Coronary artery (tissue), 2 donors: ENCODE data around the gene RARG.
A peak's percentile ranks its signal among the peaks of the same experiment; 100 is the strongest.

ENCODE experiments used
- DNase-seq: peaks from one replicate; pipeline ENCODE4 v3.0.0-alpha.2; 2017; ENCODE audit warnings: low spot score
- H3K27ac ChIP-seq, 2 donors: fragments of 200-600 bp; sonication (generic); one replicate each; pipeline ENCODE4 v1.5.1; 2016 to 2019
- H3K4me3 ChIP-seq: fragments of 200-600 bp; sonication (generic); 2 replicates; pipeline ENCODE4 v1.5.1; 2016; ENCODE audit warnings: mild to moderate bottlenecking, moderate library complexity
- CTCF ChIP-seq: fragments of 200-600 bp; sonication (generic); IDR thresholded peaks from one replicate; pipeline ENCODE4 v1.5.1; 2019; ENCODE audit warnings: antibody characterized with exemption

Gene RARG

DNA sequence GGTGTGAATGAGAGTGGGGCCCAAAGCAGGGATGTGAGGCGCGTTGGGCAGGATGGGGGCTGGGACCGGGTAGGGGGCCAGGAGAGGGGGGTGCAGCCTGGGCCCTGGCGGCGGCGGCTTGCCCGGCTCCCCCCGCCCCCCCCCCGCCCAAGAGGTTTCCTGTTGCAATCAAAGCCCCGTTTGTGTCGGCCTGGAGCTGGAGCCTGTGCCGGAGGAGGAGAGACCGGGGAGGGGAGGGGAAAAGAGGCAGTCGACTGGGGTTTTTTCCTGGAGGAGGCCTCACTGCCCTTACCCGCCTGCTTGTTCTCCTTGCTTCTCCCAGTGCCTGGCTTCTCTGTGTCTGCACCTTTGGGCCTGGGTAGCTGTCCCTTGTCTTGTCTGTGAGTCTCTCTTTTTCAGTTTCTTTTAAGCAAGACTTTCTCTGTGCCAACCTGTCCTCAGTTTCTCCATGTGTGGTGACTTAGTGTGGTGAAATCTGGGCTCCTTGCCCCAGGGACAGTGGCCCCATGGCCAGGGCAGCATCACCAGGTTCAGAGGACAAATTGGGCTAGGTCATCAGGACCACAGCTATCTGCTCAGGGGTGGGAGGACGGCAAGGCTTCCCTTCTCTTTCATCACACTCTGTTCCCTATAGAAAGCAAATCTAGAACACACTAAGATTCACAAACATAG, 8.5 kb downstream of the RARG start:
- DNase-seq: no peak
- H3K4me3 ChIP-seq: no peak overlapping the region

DNA sequence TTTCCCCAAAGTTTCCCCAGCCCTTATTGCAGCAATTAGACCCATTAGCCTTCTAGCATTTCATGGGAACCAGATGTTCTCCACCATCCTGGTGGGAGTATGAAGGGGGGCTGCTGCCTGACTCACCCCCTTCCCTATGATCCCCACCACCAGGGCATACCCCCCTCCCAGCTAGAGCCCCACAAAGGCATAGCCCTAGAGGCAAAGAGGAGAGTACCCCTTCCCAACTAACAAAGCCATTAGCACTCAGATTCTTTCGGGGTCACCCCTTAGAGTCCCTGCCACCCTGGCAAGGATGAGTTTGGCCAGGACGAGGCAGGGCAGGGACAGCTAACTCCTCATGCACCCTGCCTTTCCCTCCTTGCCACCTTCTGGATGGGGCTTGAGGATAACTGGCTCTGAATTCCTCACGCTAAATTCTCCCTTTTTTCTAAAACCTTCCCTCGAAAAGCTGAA, 9.2 kb downstream of the RARG start:
- TF ChIP-seq CTCF: no peak
- peak; percentile 67 for DNase-seq
- Histone ChIP-seq H3K27ac (peak overlapping the region; percentile 93 to 97), H3K4me3 (peak overlapping the region; percentile 90)

More for the DNA sequence above, 8.5 kb downstream of the RARG start:
- peak overlapping the region; percentile 93 to 97 for H3K27ac ChIP-seq
- TF ChIP-seq CTCF: no peak

GRCh38 chr12:53222170-53222721, 9.8 kb downstream of the RARG start:
- peak overlapping the region; percentile 90 for H3K4me3 ChIP-seq
- DNase-seq: no peak
- TF ChIP-seq CTCF: no peak
- H3K27ac ChIP-seq: peak overlapping the region; percentile 93 to 97

DNA sequence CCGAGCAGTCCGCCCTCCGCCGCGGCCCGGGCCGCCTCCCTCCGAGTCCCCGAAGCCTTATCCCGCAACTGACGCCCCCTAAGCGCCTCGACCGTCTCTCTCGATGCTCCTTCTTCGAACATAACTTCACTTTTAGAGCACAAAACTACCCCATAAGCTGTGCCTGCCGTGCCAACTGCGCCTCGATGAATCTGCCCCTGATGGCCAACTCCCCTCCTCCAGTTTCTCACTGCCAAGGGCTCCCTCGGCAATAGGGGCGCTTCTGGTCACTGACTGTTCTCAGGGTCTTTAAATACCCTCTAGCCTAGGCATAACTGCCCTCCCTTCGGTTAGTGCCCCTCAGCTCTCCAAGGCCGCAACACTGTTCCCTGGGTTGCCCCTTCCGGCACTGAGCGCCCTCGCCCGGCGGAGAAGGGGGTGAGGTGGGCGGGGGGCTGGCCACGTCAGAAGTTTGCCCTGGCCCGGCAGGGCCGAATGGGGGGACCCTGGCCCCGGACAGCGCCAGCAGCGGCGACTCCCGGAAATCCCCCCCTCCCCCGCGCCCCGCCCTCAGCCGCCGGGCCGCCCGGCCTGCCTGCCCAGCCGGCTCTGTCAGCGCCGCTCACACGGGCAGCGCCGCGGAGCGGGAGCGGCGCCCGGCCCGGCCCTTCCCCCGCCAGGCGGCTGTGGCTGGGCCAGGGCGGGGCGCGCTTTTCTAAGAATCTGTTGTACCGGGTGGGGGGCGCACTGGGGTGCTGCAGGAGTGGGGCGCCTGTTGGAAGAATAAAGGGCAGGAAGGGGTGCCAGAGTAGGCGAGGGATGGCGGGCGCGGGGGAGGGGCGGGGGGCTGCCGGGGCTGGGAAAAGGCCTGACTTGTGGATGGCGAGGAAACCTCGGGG, 10.6 kb downstream of the RARG start:
- TF ChIP-seq CTCF: no peak
- peak; percentile 87 for DNase-seq
- H3K4me3 ChIP-seq: peak overlapping the region; percentile 90
- peak overlapping the region; percentile 93 to 97 for H3K27ac ChIP-seq

- peak overlapping the region; percentile 90 for H3K4me3 ChIP-seq
- H3K27ac ChIP-seq: peak overlapping the region; percentile 93 to 97
- peak; percentile 94 for DNase-seq
- TF ChIP-seq CTCF: no peak
These were observed 11.3 kb downstream of the RARG start for GRCh38 chr12:53220694-53221202.

GRCh38 chr12:53219956-53220693, 11.9 kb downstream of the RARG start:
- peak overlapping the region; percentile 90 for H3K4me3 ChIP-seq
- no peak for TF ChIP-seq CTCF
- H3K27ac ChIP-seq: peak overlapping the region; percentile 93 to 97
- no peak for DNase-seq
